Ovary (tissue), 9 donors: ENCODE data around the gene MCM7. TPM values are rescaled to one million over a fixed set of nuclear protein-coding genes. Genes with fewer than 3 reads are reported as not detected.

ENCODE experiments used
- DNase-seq, 5 donors: peaks; one replicate each; pipeline ENCODE4 v3.0.0-alpha.2; 2019 to 2020
- H3K27ac ChIP-seq, 2 donors: fragments of 200-600 bp; one replicate each; pipeline versions ENCODE4 v1.5.1 to v1.8.0; 2019 to 2022
- H3K27me3 ChIP-seq: fragments of 200-600 bp; one replicate; pipeline ENCODE4 v1.8.0; 2022
- H3K36me3 ChIP-seq: fragments of 200-600 bp; sonication (generic); one replicate; pipeline ENCODE4 v1.5.1; 2019
- H3K4me1 ChIP-seq: one replicate; pipeline ENCODE4 v1.8.1; 2013; ENCODE audit warnings: mild to moderate bottlenecking, moderate library complexity; ENCODE audit not compliant: insufficient read depth
- H3K4me3 ChIP-seq: fragments of 200-600 bp; sonication (generic); one replicate; pipeline ENCODE4 v1.5.1; 2017
- H3K9me3 ChIP-seq, 2 donors: fragments of 200-600 bp in 1 of 2; sonication (generic) in 1 of 2; one replicate each; pipeline versions ENCODE4 v1.5.1 to v1.8.1; 2013 to 2019; ENCODE audit warnings: mild to moderate bottlenecking in 1 of 2, moderate library complexity in 1 of 2
- CTCF ChIP-seq, 3 donors: fragments of 450-650 bp in 2 of 3; fragments of 200-600 bp in 1 of 3; IDR thresholded peaks; one replicate each; pipeline versions ENCODE4 v1.5.1 to v1.8.0; 2016 to 2022; ENCODE audit warnings: antibody characterized with exemption in 3 of 3, mild to moderate bottlenecking in 1 of 3
- EP300 ChIP-seq: sonication (generic); formaldehyde crosslinking; IDR thresholded peaks from one replicate; pipeline ENCODE4 v1.6.1; 2017; ENCODE audit warnings: antibody characterized with exemption
- POLR2A ChIP-seq: fragments of 450-650 bp; IDR thresholded peaks from one replicate; pipeline ENCODE4 v1.6.1; 2017; ENCODE audit warnings: antibody characterized with exemption, mild to moderate bottlenecking, moderate library complexity
- WGBS, 3 donors: extraction: QIAGEN DNeasy Blood & Tissue Kit in 1 of 3; methylation state at CpG; one replicate each; pipeline versions ENCODE4 v1.1.5 to v1.1.7; 2013 to 2017; 5-methylcytosine and 5-hydroxymethylcytosine counted together
- intact Hi-C, 4 donors: fragments of 100-400 bp; cut with DNase I; formaldehyde crosslinking; loops; one replicate each; pipeline versions ENCODE4 v1.11.0 to v1.15.1; 2022 to 2023
- polyA plus RNA-seq, 2 donors: library from polyadenylated mRNA; stranded (reverse); fragments of 200-250 nt in 1 of 2; fragments of 350-450 nt in 1 of 2; fragmentation: Illumina TruSeq in 1 of 2; extraction: RNeasy Lipid Tissue Mini Kit (QIAGEN cat#74804) in 1 of 2; gene quantifications; one replicate each; pipeline ENCODE4 v1.2.3, GENCODE V29; 2013 to 2014
- total RNA-seq, 7 donors: library from RNA; depleted of rRNA in 2 of 7; stranded (reverse); fragments of >200 nt in 2 of 7; fragmentation: NEBNext Ultra II Directional in 3 of 7; extraction: Animal tissue kit (Norgen Biotek cat#: 25700) in 3 of 7; gene quantifications; one replicate each; pipeline versions ENCODE4 v1.1.0 to v1.2.4, GENCODE V29; 2016 to 2023
- donor health status: DM: no; HTN: no; CAD: no; lungs with moderate emphysema.
- donor health status: DM: no; HTN: no; CAD: no.
- donor health status: Bipolar disorder and iron deficiency.
- donor health status: DM: yes; HTN: yes; CAD: no.
- donor health status: DM: no; HTN: no; CAD: no.
- donor health status: DM: yes; HTN: yes; CAD: no.

MCM7 gene
- total and polyA plus RNA-seq, 9 donors = 24.4 to 79.7 (median 44.1) TPM

GRCh38 chr7:100111914-100112313 is 10.7 kb upstream of the MCM7 start:
- WGBS, 3 donors = 81 to 85% (median 85%) methylated on average over 13 of the region's 13 CpGs
- no peak for DNase-seq
- no peaks in the 10 kb centered on the region for H3K9me3 ChIP-seq
- TF ChIP-seq EP300 = no peak
- no peak overlapping the region for H3K4me3 ChIP-seq
- H3K27ac ChIP-seq = no peak overlapping the region
- no peaks in the 10 kb centered on the region for H3K27me3 ChIP-seq
- intact Hi-C loops = no loop called here
- no peaks in the 10 kb centered on the region for H3K36me3 ChIP-seq
- H3K4me1 ChIP-seq = no peaks in the 10 kb centered on the region

DNA sequence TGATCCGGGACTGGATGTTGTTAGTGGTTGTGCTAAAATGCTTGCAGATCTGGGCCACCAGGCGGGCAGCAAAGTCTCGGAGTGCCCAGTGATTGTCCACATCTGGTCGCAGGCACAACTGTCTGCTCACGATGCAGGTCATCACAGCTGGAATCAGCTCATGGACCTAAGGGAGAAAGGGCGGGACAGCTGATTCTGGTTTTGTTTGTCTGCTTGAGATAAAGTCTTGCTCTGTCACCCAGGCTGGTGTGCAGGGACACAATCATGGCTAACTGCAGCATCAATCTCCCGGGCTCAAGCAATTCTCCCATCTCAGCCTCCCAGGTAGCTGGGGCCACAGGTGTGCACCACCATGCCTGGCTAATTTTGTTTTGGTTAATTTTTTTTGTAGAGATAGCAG is 10.0 kb upstream of the MCM7 start:
- Histone ChIP-seq H3K27me3 (no peaks in the 10 kb centered on the region), H3K36me3 (no peaks in the 10 kb centered on the region), H3K9me3 (no peaks in the 10 kb centered on the region), H3K4me1 (no peaks in the 10 kb centered on the region), H3K27ac (no peak overlapping the region), H3K4me3 (no peak overlapping the region)
- 86 to 91% (median 88%) methylated on average over 7 of the region's 7 CpGs for WGBS, 3 donors
- no peak for DNase-seq
- TF ChIP-seq EP300 (no peak), POLR2A (no peak), CTCF (IDR thresholded peaks at IDR 0.05) (no peak)
- intact Hi-C loops = no loop called here

GRCh38 chr7:100109521-100110163 is 8.4 kb upstream of the MCM7 start:
- Histone ChIP-seq H3K9me3 (no peaks in the 10 kb centered on the region), H3K4me3 (no peak overlapping the region), H3K27me3 (no peaks in the 10 kb centered on the region), H3K36me3 (no peaks in the 10 kb centered on the region), H3K4me1 (no peaks in the 10 kb centered on the region), H3K27ac (no peak overlapping the region)
- 68 to 74% (median 73%) methylated on average over 12 of the region's 12 CpGs for WGBS, 3 donors
- intact Hi-C loops = no loop called here
- DNase-seq = no peak
- TF ChIP-seq POLR2A (no peak), CTCF (IDR thresholded peaks at IDR 0.05) (no peak), EP300 (no peak)

DNA sequence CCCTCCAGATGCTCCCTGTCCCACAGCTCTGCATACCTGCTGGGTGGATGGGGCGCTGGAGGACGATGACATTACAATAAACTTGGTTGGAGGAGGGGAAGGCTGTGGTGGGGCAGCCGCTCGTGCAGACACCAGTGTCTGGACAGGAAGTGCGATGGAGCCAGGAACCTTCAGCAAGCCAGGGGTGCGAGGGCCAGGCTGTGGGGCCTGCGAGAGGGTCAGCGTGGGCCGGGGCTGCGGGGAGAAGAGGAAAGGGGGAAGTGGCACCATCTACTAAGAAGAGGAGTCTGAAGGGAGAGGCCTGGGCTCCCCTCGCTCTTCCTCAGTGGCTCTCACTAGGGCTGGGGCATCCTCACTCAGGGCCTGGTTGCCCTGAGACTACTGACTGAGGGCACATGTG is 6.7 kb upstream of the MCM7 start:
- no peak overlapping the region for H3K4me3 ChIP-seq
- TF ChIP-seq EP300 (no peak), POLR2A (no peak), CTCF (IDR thresholded peaks at IDR 0.05) (no peak)
- no peaks in the 10 kb centered on the region for H3K9me3 ChIP-seq
- intact Hi-C loops = no loop called here
- H3K27me3 ChIP-seq = no peaks in the 10 kb centered on the region
- H3K4me1 ChIP-seq = no peaks in the 10 kb centered on the region
- 76 to 78% (median 77%) methylated on average over 11 of the region's 11 CpGs for WGBS, 3 donors
- no peaks in the 10 kb centered on the region for H3K36me3 ChIP-seq
- DNase-seq = no peak
- no peak overlapping the region for H3K27ac ChIP-seq

DNA sequence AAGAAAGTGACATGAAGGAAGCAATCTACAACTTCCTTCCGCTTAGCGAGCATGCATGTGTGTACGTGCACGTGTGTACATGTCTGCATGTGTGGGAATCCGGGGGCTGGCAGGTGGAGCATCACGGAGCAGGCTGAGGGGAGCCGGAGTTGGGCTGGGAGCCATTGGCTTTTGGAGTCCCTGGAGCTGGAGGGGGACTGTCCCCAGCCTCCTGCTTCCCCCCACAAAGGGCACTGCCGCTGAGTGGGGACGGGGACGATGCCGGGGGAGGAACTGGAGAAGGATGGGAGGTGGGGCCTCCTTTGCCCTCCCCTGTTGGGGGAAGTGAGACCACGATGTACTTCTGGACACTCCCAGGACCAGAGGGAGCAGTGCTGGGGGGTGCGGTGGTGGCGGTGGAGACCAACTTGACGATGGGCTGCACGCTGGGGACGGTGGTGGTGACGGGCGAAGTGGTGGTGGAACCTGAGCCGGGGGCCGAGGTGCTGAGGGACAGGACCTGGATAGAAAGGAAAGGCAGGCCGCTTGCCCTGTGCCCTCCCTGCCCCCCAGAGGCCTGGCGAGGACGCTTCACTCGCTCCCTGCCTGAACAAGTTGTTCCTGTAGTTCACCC is 6.0 kb upstream of the MCM7 start:
- no peak for TF ChIP-seq EP300
- no peak for TF ChIP-seq POLR2A
- H3K36me3 ChIP-seq = no peaks in the 10 kb centered on the region
- DNase-seq = no peak

More for the DNA sequence above, 6.0 kb upstream of the MCM7 start:
- H3K27ac ChIP-seq = no peak overlapping the region
- no peak overlapping the region for H3K4me3 ChIP-seq
- H3K9me3 ChIP-seq = no peaks in the 10 kb centered on the region
- H3K27me3 ChIP-seq = no peaks in the 10 kb centered on the region
- WGBS, 3 donors = 73 to 74% (median 73%) methylated on average over 25 of the region's 25 CpGs
- intact Hi-C loops = no loop called here
- H3K4me1 ChIP-seq = no peaks in the 10 kb centered on the region
